ENCODE measurements around the gene ACOT13.
"Not testable (repeated sequence)": the region's sequence is repeated elsewhere in the genome, so short reads cannot be mapped to it uniquely, and the experiment has no call there.

Gene ACOT13

GRCh38 chr6:24720604-24721460 lies 54.0 kb downstream of the ACOT13 start:
- Histone ChIP-seq H3K79me1 (replicated peaks; ENCODE audit: low read length, poor library complexity, severe bottlenecking) (no peaks in the 10 kb centered on the region), H3K18ac (ENCODE audit: low read depth in 1 of 2, low read length in 2 of 2) (peak overlapping the region; percentile 79 to 99), H3K27me3 (ENCODE audit: control insufficient read depth in 1 of 2, insufficient read depth in 1 of 2, low read length in 2 of 2) (no peaks in the 10 kb centered on the region), H3K9me3 (ENCODE audit: control insufficient read depth, low read length) (no peaks in the 10 kb centered on the region), H3K4ac (ENCODE audit: low read depth in 1 of 2, low read length in 2 of 2) (peak overlapping the region; percentile 99 to 100), H3K4me1 (ENCODE audit: control insufficient read depth, insufficient read depth, low read depth, low read length) (peaks cover 3% of the 10 kb centered on the region), H2BK5ac (ENCODE audit: low read depth, low read length, poor library complexity, severe bottlenecking) (peak overlapping the region; percentile 89), H2BK15ac (ENCODE audit: low read depth, poor library complexity, severe bottlenecking) (no peak overlapping the region), H3K14ac (ENCODE audit: low read length in 2 of 2) (peak overlapping the region; percentile 83 to 98), H4K8ac (ENCODE audit: low read length) (peak overlapping the region; percentile 93), H3K23ac (ENCODE audit: low read length in 2 of 2) (peak overlapping the region; percentile 97 to 100), H2AK5ac (ENCODE audit: low read length, severe bottlenecking) (peak overlapping the region; percentile 99), H3K36me3 (ENCODE audit: control insufficient read depth in 1 of 2, insufficient read depth in 2 of 2, low read depth in 1 of 2, low read length in 2 of 2) (peaks cover 4 to 34% of the 10 kb centered on the region in 2 experiments), H4K91ac (ENCODE audit: low read length) (peak overlapping the region; percentile 99), H2BK120ac (ENCODE audit: low read depth, low read length) (peak overlapping the region; percentile 98), H2AFZ (ENCODE audit: low read depth, low read length) (no peak overlapping the region), H2BK12ac (ENCODE audit: low read length in 2 of 2) (no peak overlapping the region), H3K4me3 (ENCODE audit: insufficient read depth in 1 of 2, low read depth in 1 of 2, low read length in 2 of 2) (peak overlapping the region; percentile 97 to 100), H3K27ac (ENCODE audit: low read length, poor library complexity, severe bottlenecking) (peak overlapping the region; percentile 99), H3K4me2 (ENCODE audit: low read length, poor library complexity, severe bottlenecking) (peak overlapping the region; percentile 75), H3K9ac (ENCODE audit: low read length) (peak overlapping the region; percentile 100)
- WGBS: under 1% methylated on average over 46 of the region's 60 CpGs
- DNase-seq: peak; percentile 100

- no peak for DNase-seq
- peak overlapping the region; percentile 93 for H3K27ac ChIP-seq (ENCODE audit: low read length, poor library complexity, severe bottlenecking)
- H3K36me3 ChIP-seq (ENCODE audit: control insufficient read depth in 1 of 2, insufficient read depth in 2 of 2, low read depth in 1 of 2, low read length in 2 of 2): peaks cover 4 to 26% of the 10 kb centered on the region in 2 experiments
- H3K18ac ChIP-seq (ENCODE audit: low read depth in 1 of 2, low read length in 2 of 2): peak overlapping the region; percentile 56 to 92
- peak overlapping the region in 1 of 2 experiments; percentile 98 for H3K4ac ChIP-seq (ENCODE audit: low read depth in 1 of 2, low read length in 2 of 2)
- peak overlapping the region; percentile 100 for H3K9ac ChIP-seq (ENCODE audit: low read length)
- peak overlapping the region; percentile 39 for H2BK120ac ChIP-seq (ENCODE audit: low read depth, low read length)
- peak overlapping the region; percentile 75 for H3K4me2 ChIP-seq (ENCODE audit: low read length, poor library complexity, severe bottlenecking)
- H4K91ac ChIP-seq (ENCODE audit: low read length): peak overlapping the region; percentile 8
- H3K27me3 ChIP-seq (ENCODE audit: control insufficient read depth in 1 of 2, insufficient read depth in 1 of 2, low read length in 2 of 2): no peaks in the 10 kb centered on the region
- peak overlapping the region; percentile 61 for H2AFZ ChIP-seq (ENCODE audit: low read depth, low read length)
- H4K8ac ChIP-seq (ENCODE audit: low read length): peak overlapping the region; percentile 74
- peak overlapping the region; percentile 85 for H2AK5ac ChIP-seq (ENCODE audit: low read length, severe bottlenecking)
- no peaks in the 10 kb centered on the region for H3K9me3 ChIP-seq (ENCODE audit: control insufficient read depth, low read length)
- H2BK5ac ChIP-seq (ENCODE audit: low read depth, low read length, poor library complexity, severe bottlenecking): peak overlapping the region; percentile 39
- peaks cover 3% of the 10 kb centered on the region for H3K4me1 ChIP-seq (ENCODE audit: control insufficient read depth, insufficient read depth, low read depth, low read length)
- peak overlapping the region; percentile 67 to 81 for H3K4me3 ChIP-seq (ENCODE audit: insufficient read depth in 1 of 2, low read depth in 1 of 2, low read length in 2 of 2)
- WGBS: 17% methylated on average over 26 of the region's 26 CpGs
- H2BK15ac ChIP-seq (ENCODE audit: low read depth, poor library complexity, severe bottlenecking): no peak overlapping the region
- peak overlapping the region in 1 of 2 experiments; percentile 71 for H3K14ac ChIP-seq (ENCODE audit: low read length in 2 of 2)
- H3K79me1 ChIP-seq (replicated peaks; ENCODE audit: low read length, poor library complexity, severe bottlenecking): no peaks in the 10 kb centered on the region
- H3K23ac ChIP-seq (ENCODE audit: low read length in 2 of 2): no peak overlapping the region
- H2BK12ac ChIP-seq (ENCODE audit: low read length in 2 of 2): peak overlapping the region in 1 of 2 experiments; percentile 76
Observed at GRCh38 chr6:24721461-24722215, 54.8 kb downstream of the ACOT13 start.

- Histone ChIP-seq H3K14ac (ENCODE audit: low read length in 2 of 2) (no peak overlapping the region), H3K79me1 (replicated peaks; ENCODE audit: low read length, poor library complexity, severe bottlenecking) (no peaks in the 10 kb centered on the region), H4K91ac (ENCODE audit: low read length) (no peak overlapping the region), H3K4me1 (ENCODE audit: control insufficient read depth, insufficient read depth, low read depth, low read length) (peaks cover 3% of the 10 kb centered on the region), H3K36me3 (ENCODE audit: control insufficient read depth in 1 of 2, insufficient read depth in 2 of 2, low read depth in 1 of 2, low read length in 2 of 2) (peaks cover 4 to 9% of the 10 kb centered on the region in 2 experiments), H2BK5ac (ENCODE audit: low read depth, low read length, poor library complexity, severe bottlenecking) (no peak overlapping the region), H3K4me3 (ENCODE audit: insufficient read depth in 1 of 2, low read depth in 1 of 2, low read length in 2 of 2) (no peak overlapping the region), H3K27ac (ENCODE audit: low read length, poor library complexity, severe bottlenecking) (no peak overlapping the region), H2AFZ (ENCODE audit: low read depth, low read length) (no peak overlapping the region), H3K4me2 (ENCODE audit: low read length, poor library complexity, severe bottlenecking) (no peak overlapping the region), H3K4ac (ENCODE audit: low read depth in 1 of 2, low read length in 2 of 2) (no peak overlapping the region), H2AK5ac (ENCODE audit: low read length, severe bottlenecking) (no peak overlapping the region), H2BK15ac (ENCODE audit: low read depth, poor library complexity, severe bottlenecking) (no peak overlapping the region), H2BK120ac (ENCODE audit: low read depth, low read length) (no peak overlapping the region), H2BK12ac (ENCODE audit: low read length in 2 of 2) (no peak overlapping the region), H3K9me3 (ENCODE audit: control insufficient read depth, low read length) (no peaks in the 10 kb centered on the region), H3K18ac (ENCODE audit: low read depth in 1 of 2, low read length in 2 of 2) (no peak overlapping the region), H3K9ac (ENCODE audit: low read length) (no peak overlapping the region), H4K8ac (ENCODE audit: low read length) (no peak overlapping the region), H3K23ac (ENCODE audit: low read length in 2 of 2) (no peak overlapping the region), H3K27me3 (ENCODE audit: control insufficient read depth in 1 of 2, insufficient read depth in 1 of 2, low read length in 2 of 2) (no peaks in the 10 kb centered on the region)
- 92% methylated on average over 2 of the region's 3 CpGs for WGBS
- no peak for DNase-seq
Observed at GRCh38 chr6:24723270-24723669, 56.4 kb downstream of the ACOT13 start.

- WGBS: 89% methylated on average over 3 of the region's 3 CpGs
- not testable (repeated sequence) for H3K4me2 ChIP-seq (ENCODE audit: low read length, poor library complexity, severe bottlenecking); H3K23ac ChIP-seq (ENCODE audit: low read length in 2 of 2); H3K79me1 ChIP-seq (replicated peaks; ENCODE audit: low read length, poor library complexity, severe bottlenecking); H4K8ac ChIP-seq (ENCODE audit: low read length); H4K91ac ChIP-seq (ENCODE audit: low read length); H3K9ac ChIP-seq (ENCODE audit: low read length); H3K36me3 ChIP-seq (ENCODE audit: control insufficient read depth in 1 of 2, insufficient read depth in 2 of 2, low read depth in 1 of 2, low read length in 2 of 2); H2AK5ac ChIP-seq (ENCODE audit: low read length, severe bottlenecking); H2BK5ac ChIP-seq (ENCODE audit: low read depth, low read length, poor library complexity, severe bottlenecking); H3K4ac ChIP-seq (ENCODE audit: low read depth in 1 of 2, low read length in 2 of 2); H2BK120ac ChIP-seq (ENCODE audit: low read depth, low read length); H3K9me3 ChIP-seq (ENCODE audit: control insufficient read depth, low read length); DNase-seq; H2AFZ ChIP-seq (ENCODE audit: low read depth, low read length); H3K14ac ChIP-seq (ENCODE audit: low read length in 2 of 2); H2BK15ac ChIP-seq (ENCODE audit: low read depth, poor library complexity, severe bottlenecking); H3K4me1 ChIP-seq (ENCODE audit: control insufficient read depth, insufficient read depth, low read depth, low read length); H2BK12ac ChIP-seq (ENCODE audit: low read length in 2 of 2); H3K18ac ChIP-seq (ENCODE audit: low read depth in 1 of 2, low read length in 2 of 2); H3K27me3 ChIP-seq (ENCODE audit: control insufficient read depth in 1 of 2, insufficient read depth in 1 of 2, low read length in 2 of 2); H3K27ac ChIP-seq (ENCODE audit: low read length, poor library complexity, severe bottlenecking); H3K4me3 ChIP-seq (ENCODE audit: insufficient read depth in 1 of 2, low read depth in 1 of 2, low read length in 2 of 2)
Observed at GRCh38 chr6:24730653-24731052, 63.8 kb downstream of the ACOT13 start.

Data from mesenchymal stem cell (in vitro differentiated cells and primary cell).